Kidney (tissue), 14 donors: ENCODE data around the gene TSN. TPM values are rescaled to one million over a fixed set of nuclear protein-coding genes. Genes with fewer than 3 reads are reported as not detected.
A peak's percentile ranks its signal among the peaks of the same experiment; 100 is the strongest.

Experiments
- DNase-seq, 5 donors: peaks; one replicate each; pipeline ENCODE4 v3.0.0-alpha.2; 2013 to 2020
- FAIRE-seq: peaks from 2 replicates; lab custom pipeline; 2012; peaks lifted over from hg19 to GRCh38; lab: Jason Lieb, UNC
- H3K27ac ChIP-seq, 2 donors: one replicate each; pipeline ENCODE4 v1.7.0; 2013; ENCODE audit warnings: low read depth in 2 of 2, low read length in 2 of 2, inconsistent platforms in 1 of 2
- H3K27me3 ChIP-seq: one replicate; pipeline ENCODE4 v1.7.1; 2013; ENCODE audit warnings: low read length, inconsistent platforms; ENCODE audit not compliant: control insufficient read depth, insufficient read depth
- H3K36me3 ChIP-seq, 3 donors: one replicate each; pipeline versions ENCODE4 v1.7.0 to v1.7.1; 2013; ENCODE audit warnings: low read length in 3 of 3, control low read depth in 1 of 3, inconsistent platforms in 1 of 3; ENCODE audit not compliant: insufficient read depth in 3 of 3, control insufficient read depth in 2 of 3
- H3K4me1 ChIP-seq, 3 donors: one replicate each; pipeline versions ENCODE4 v1.7.0 to v1.7.1; 2013; ENCODE audit warnings: low read length in 3 of 3, inconsistent platforms in 1 of 3, low read depth in 1 of 3; ENCODE audit not compliant: control insufficient read depth in 2 of 3, insufficient read depth in 2 of 3
- H3K4me3 ChIP-seq, 3 donors: one replicate each; pipeline versions ENCODE4 v1.7.0 to v1.8.1; 2013; ENCODE audit warnings: low read length in 3 of 3, control low read depth in 1 of 3, inconsistent platforms in 1 of 3
- H3K9ac ChIP-seq, 3 donors: one replicate each; pipeline versions ENCODE4 v1.7.0 to v1.7.1; 2013; ENCODE audit warnings: low read length in 3 of 3, control low read depth in 1 of 3, inconsistent platforms in 1 of 3
- H3K9me3 ChIP-seq, 3 donors: one replicate each; pipeline versions ENCODE4 v1.7.0 to v1.7.1; 2013; ENCODE audit warnings: low read length in 3 of 3, control low read depth in 1 of 3, inconsistent platforms in 1 of 3; ENCODE audit not compliant: control insufficient read depth in 2 of 3, insufficient read depth in 1 of 3
- intact Hi-C: fragments of 100-400 bp; cut with DNase I; formaldehyde crosslinking; loops from one replicate; pipeline ENCODE4 v1.11.1; 2022
- polyA plus RNA-seq: library from polyadenylated mRNA; stranded (reverse); fragments of 350-450 nt; fragmentation: Illumina TruSeq; extraction: RNeasy Lipid Tissue Mini Kit (QIAGEN cat#74804); gene quantifications from one replicate; pipeline ENCODE4 v1.2.3, GENCODE V29; 2014; ENCODE audit warnings: low read depth, low replicate concordance; ENCODE audit not compliant: insufficient read depth
- total RNA-seq: library from RNA; stranded (reverse); fragmentation: NEBNext Ultra II Directional; extraction: Animal tissue kit (Norgen Biotek cat#: 25700); gene quantifications from one replicate; pipeline ENCODE4 v1.2.1, GENCODE V29; 2021
- TF ChIP-seq, protein P1 (sequence below): IDR thresholded peaks from 3 replicates; pipeline ENCODE4 v1.5.1; 2012; ENCODE audit warnings: mild to moderate bottlenecking, moderate library complexity, borderline replicate concordance; ENCODE audit not compliant: insufficient read depth; ENCODE audit errors: extremely low read depth
- donor health status: control.
- donor health status: control.
- donor health status: control.
- donor health status: control.
- donor health status: control.
- donor health status: DM: yes; HTN: yes; CAD: no.
- donor health status: Normal renal cell carcinoma (clear cell type).

TSN gene
- total and polyA plus RNA-seq, 2 donors from 2014 or later = 37.9 to 66.1 TPM

DNA sequence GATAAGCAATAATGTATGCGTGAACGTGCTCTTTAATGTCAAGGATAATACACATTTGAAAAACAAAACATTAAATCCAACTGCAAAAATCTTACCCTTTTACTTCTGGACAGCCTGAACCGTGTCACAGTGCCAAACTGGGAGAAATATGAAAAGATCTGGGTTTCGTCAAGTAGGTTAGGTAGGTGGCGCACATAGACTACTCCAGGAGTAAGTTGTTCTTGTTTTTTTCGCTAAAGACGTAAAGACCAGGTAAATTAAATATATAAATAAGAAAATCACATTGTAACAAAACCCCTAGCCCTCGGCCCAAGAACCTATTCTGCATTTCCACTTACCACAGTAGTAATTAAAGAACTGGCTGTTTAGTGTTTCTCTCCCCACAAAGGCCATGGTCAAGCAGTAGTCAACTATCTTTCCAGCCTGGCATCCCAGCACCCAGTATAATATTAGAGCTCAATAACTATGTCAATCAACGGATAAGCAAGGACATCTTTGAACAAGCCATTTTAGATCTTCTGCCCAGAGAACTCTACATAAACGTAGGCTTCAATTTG lies 19.9 kb upstream of the TSN start:
- FAIRE-seq = no peak
- intact Hi-C loops = no loop called here
- Histone ChIP-seq H3K27me3 (no peaks in the 10 kb centered on the region), H3K9me3 (no peaks in the 10 kb centered on the region), H3K9ac (peak overlapping the region in 2 of 3 donors; percentile 81 to 92), H3K4me1 (peaks cover 0 to 2% (median 0%) of the 10 kb centered on the region in 3 donors), H3K27ac (no peak overlapping the region), H3K4me3 (peak overlapping the region; percentile 86 to 97 (median 94)), H3K36me3 (peaks cover 2 to 9% (median 7%) of the 10 kb centered on the region in 3 donors)
- peak in 3 of 5 donors; percentile 7 to 17 (median 14) for DNase-seq
- TF ChIP-seq, protein P1, sequence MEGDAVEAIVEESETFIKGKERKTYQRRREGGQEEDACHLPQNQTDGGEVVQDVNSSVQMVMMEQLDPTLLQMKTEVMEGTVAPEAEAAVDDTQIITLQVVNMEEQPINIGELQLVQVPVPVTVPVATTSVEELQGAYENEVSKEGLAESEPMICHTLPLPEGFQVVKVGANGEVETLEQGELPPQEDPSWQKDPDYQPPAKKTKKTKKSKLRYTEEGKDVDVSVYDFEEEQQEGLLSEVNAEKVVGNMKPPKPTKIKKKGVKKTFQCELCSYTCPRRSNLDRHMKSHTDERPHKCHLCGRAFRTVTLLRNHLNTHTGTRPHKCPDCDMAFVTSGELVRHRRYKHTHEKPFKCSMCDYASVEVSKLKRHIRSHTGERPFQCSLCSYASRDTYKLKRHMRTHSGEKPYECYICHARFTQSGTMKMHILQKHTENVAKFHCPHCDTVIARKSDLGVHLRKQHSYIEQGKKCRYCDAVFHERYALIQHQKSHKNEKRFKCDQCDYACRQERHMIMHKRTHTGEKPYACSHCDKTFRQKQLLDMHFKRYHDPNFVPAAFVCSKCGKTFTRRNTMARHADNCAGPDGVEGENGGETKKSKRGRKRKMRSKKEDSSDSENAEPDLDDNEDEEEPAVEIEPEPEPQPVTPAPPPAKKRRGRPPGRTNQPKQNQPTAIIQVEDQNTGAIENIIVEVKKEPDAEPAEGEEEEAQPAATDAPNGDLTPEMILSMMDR = no peak

DNA sequence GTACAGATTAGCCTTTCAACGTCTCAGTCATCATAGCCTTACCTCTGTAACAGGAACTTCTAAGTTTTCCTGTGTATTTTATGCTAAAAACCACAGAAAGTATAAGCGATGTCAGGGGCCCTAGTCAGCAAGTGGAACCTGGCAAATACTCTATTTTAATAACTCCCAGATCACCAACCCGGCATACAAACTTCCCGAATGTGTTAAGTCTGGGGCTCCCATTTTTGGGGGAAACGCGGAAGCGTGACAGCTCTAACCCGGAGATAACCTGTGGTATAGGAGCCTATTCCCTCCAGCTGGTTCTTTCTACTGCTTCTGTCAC lies 19.4 kb upstream of the TSN start:
- TF ChIP-seq, protein P1 = no peak
- Histone ChIP-seq H3K36me3 (peaks cover 2 to 6% (median 4%) of the 10 kb centered on the region in 3 donors), H3K4me3 (peak overlapping the region; percentile 86 to 97 (median 94)), H3K27me3 (no peaks in the 10 kb centered on the region), H3K27ac (peak overlapping the region; percentile 57 to 73), H3K9ac (peak overlapping the region; percentile 64 to 92 (median 81)), H3K4me1 (peaks cover 0 to 2% (median 0%) of the 10 kb centered on the region in 3 donors), H3K9me3 (no peaks in the 10 kb centered on the region)
- intact Hi-C loops = no loop called here
- DNase-seq (peak in 1 of 5 donors; percentile 11), FAIRE-seq (no peak)

DNA sequence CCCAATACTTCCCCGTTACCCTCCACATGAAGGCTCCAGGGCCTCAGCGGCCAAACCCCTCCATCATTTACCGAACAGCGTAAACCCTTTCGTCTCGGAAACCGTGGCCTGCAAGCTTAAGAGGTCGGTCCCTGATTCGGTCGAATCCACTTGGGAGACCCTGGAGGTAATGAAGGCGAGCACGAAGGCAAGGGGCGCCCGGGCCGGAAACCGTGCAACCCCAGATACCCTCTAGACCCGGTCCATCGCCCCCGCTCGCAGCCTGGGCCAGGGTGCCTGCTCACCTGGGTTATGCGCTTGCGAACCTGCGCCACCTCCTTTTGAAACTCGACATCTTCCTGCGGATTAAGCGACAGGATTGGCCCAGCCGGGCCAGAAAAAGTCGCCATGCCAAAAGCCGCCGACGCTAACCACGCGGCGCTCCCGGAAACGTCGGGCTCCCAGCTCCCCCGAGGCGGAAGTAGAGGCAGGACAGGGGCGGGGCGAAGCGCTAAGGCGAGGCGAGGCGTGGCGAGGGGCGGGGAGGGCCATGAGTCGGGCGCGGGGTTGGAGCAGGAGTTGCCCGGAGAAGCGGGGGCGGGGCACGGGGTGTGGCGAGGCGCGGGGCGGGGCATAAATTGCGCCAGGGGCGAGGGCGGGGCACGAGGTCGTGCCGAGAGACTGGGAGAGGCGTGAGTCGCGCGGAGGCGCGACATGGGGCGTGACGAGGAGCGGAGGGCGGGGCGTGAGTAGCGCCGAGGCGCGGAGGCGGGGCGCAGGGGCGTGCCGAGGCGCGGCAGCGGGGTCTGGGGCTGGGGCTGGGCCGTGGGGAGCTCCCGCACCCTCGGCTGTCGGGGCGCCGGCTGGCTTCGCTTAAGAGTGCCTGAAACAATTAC lies 18.8 kb upstream of the TSN start, which contains the start of gene NIFK:
Gene NIFK, minus strand, starts transcription at position 414 of the 875 bp plus-strand sequence. Its CDS starts 25 bp downstream, at position 389.
- DNase-seq = peak; percentile 99 to 100 (median 100)
- Histone ChIP-seq H3K9me3 (no peaks in the 10 kb centered on the region), H3K27ac (peak within 1 kb of the TSS; percentile 63 to 73), H3K9ac (peak within 1 kb of the TSS; percentile 64 to 92 (median 81)), H3K27me3 (no peaks in the 10 kb centered on the region), H3K36me3 (peaks cover 0 to 2% (median 0%) of the 10 kb centered on the region in 3 donors), H3K4me3 (peak within 1 kb of the TSS; percentile 86 to 97 (median 94)), H3K4me1 (peaks cover 0 to 2% (median 0%) of the 10 kb centered on the region in 3 donors)
- intact Hi-C loops = no loop called here
- no peak for FAIRE-seq
- TF ChIP-seq, protein P1 = no peak
